ENCODE data around the gene NKX2-4. TPM values are rescaled to one million over a fixed set of nuclear protein-coding genes. Genes with fewer than 3 reads are reported as not detected.

The NKX2-4 gene
- not detected for total RNA-seq

DNA sequence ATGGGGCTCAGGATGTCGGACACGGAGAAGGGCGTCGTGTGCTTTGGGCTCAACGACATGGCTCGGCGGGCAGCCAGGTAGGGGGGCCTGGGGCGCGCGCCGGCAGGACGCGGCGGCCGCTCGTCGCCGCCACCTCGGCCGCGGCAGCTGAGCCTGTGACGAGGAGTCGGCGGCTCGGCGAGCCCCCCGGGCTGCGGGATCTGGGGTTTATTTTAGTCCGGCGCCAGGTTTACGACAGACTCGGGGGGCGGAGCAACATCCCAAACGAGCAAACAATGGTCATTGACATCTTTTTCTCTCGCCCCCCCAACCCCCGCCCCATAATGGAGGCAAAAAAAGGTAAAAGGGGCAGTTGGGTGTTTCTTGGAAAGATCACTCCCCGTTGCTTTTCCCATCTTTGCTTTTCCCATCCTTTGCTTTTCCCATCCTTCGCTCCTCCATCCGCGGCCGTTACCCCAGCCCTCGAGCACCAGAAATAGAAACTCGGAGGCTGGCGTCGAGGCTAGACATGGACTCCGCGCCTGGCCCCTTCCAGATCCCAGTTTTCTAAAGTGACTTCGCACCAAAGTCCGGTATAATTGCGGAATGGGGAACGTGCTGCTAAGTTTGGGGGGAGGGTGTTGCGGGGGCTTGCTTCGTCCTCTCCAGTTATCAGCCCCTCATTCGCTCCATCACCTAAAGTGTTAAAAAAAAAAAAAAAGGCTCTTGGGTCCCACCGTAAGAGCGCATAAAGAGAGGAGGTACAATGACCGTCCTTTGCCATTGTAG lies at the start of gene NKX2-4:
NKX2-4 (minus strand) TSS at position 186 of the 768 bp plus-strand sequence; CDS start at position 59, 127 bp downstream.
- intact Hi-C loops (cut with DNase I) = no loop called here
- H3K27me3 ChIP-seq = peaks cover 23 to 100% (median 45%) of the 10 kb centered on the region in 4 donors
- TF ChIP-seq POLR2A (IDR thresholded peaks at IDR 0.05) = no peak
- TF ChIP-seq, protein P1, sequence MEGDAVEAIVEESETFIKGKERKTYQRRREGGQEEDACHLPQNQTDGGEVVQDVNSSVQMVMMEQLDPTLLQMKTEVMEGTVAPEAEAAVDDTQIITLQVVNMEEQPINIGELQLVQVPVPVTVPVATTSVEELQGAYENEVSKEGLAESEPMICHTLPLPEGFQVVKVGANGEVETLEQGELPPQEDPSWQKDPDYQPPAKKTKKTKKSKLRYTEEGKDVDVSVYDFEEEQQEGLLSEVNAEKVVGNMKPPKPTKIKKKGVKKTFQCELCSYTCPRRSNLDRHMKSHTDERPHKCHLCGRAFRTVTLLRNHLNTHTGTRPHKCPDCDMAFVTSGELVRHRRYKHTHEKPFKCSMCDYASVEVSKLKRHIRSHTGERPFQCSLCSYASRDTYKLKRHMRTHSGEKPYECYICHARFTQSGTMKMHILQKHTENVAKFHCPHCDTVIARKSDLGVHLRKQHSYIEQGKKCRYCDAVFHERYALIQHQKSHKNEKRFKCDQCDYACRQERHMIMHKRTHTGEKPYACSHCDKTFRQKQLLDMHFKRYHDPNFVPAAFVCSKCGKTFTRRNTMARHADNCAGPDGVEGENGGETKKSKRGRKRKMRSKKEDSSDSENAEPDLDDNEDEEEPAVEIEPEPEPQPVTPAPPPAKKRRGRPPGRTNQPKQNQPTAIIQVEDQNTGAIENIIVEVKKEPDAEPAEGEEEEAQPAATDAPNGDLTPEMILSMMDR (IDR thresholded peaks at IDR 0.05) = no peak
- H3K4me1 ChIP-seq = peaks cover 0 to 25% (median 13%) of the 10 kb centered on the region in 3 donors
- H3K36me3 ChIP-seq = no peaks in the 10 kb centered on the region
- 13 to 16% methylated on average over 23 to 35 of the region's 57 CpGs for WGBS, 2 donors
- no peak for DNase-seq
- H3K4me3 ChIP-seq = peak within 1 kb of the TSS in 3 of 4 donors; percentile 11 to 49 (median 36)
- H3K9me3 ChIP-seq = no peaks in the 10 kb centered on the region
- no peak within 1 kb of the TSS for H3K27ac ChIP-seq

DNA sequence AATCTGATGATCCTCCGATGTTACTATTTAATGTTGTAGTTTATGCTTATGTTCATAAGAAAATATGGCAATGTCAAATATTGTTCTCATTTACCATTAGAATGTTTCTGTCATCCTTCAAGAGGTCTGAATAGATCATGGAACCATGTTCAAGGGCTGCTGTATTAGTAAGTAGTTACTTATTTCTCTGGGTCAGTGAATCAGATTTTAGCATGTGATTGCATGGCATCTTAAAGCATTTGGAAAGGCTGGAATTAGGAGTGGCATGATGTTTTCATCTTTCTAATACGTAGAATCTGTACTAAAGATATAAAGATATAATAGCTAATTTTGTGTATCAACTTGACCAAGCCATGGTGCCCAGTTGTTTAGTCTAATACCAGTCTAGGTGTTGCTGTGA lies 40.5 kb upstream of the NKX2-4 start:
- H3K27me3 ChIP-seq = peaks cover 0 to 20% (median 0%) of the 10 kb centered on the region in 4 donors
- 81 to 95% methylated on average over 2 of the region's 2 CpGs for WGBS, 2 donors

DNA sequence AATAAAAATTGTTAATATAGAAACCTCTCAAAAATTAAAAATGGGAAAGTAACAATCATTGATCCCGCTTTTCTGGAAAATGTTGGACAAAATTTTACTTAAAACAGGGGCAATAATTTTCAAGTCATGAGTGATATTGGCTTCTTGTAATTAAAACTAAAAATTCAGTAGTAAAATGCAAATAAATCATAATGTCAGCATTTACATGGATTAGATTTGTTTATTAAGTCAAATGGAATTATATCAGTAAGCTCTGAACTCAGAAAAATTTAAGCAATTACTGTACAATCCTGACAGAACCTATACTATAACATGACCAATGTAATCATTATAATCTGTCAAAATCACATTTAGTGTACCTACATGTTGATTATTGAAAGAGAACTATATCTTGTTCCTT lies 39.9 kb upstream of the NKX2-4 start:
- H3K9me3 ChIP-seq = no peaks in the 10 kb centered on the region
- intact Hi-C loops (cut with DNase I) = no loop called here
- no peak overlapping the region for H3K4me3 ChIP-seq
- WGBS, 2 donors = 85 to 88% methylated on average over 1 of the region's 1 CpG
- DNase-seq = no peak
- TF ChIP-seq, protein P1 (IDR thresholded peaks at IDR 0.05) = no peak
- no peak for TF ChIP-seq POLR2A (IDR thresholded peaks at IDR 0.05)
- H3K36me3 ChIP-seq = no peaks in the 10 kb centered on the region
- no peak overlapping the region for H3K27ac ChIP-seq
- peaks cover 0 to 20% (median 0%) of the 10 kb centered on the region in 4 donors for H3K27me3 ChIP-seq
- no peaks in the 10 kb centered on the region for H3K4me1 ChIP-seq

More for the DNA sequence above, 40.5 kb upstream of the NKX2-4 start:
- no peak for TF ChIP-seq POLR2A (IDR thresholded peaks at IDR 0.05)
- TF ChIP-seq, protein P1 (IDR thresholded peaks at IDR 0.05) = no peak
- no peak for DNase-seq
- Histone ChIP-seq H3K4me3 (no peak overlapping the region), H3K9me3 (no peaks in the 10 kb centered on the region), H3K27ac (no peak overlapping the region), H3K36me3 (no peaks in the 10 kb centered on the region), H3K4me1 (no peaks in the 10 kb centered on the region)
- intact Hi-C loops (cut with DNase I) = no loop called here

DNA sequence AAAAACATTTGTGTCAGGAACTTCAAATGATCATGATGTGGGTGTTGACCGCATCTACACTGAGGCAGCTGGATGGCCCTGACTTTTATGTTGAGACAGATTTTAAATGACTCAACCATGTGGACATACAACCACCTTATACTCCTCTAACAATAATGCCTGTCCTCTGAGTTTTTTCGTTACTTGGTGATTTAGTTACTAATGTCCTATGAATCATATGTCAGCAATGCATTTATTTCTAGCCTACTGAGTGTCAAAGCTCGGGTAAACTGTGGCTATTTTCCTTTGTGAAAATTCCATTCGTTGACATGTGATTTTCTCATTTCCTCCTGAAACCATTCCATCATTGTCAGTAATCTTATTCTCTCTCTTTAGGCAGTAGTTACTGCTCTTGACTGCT lies 38.9 kb upstream of the NKX2-4 start:
- no peaks in the 10 kb centered on the region for H3K4me1 ChIP-seq
- no peak for TF ChIP-seq POLR2A (IDR thresholded peaks at IDR 0.05)
- TF ChIP-seq, protein P1 (IDR thresholded peaks at IDR 0.05) = no peak
- H3K27me3 ChIP-seq = peaks cover 0 to 20% (median 0%) of the 10 kb centered on the region in 4 donors
- DNase-seq = no peak
- H3K36me3 ChIP-seq = no peaks in the 10 kb centered on the region
- H3K27ac ChIP-seq = no peak overlapping the region
- no peak overlapping the region for H3K4me3 ChIP-seq
- H3K9me3 ChIP-seq = no peaks in the 10 kb centered on the region
- whole genome bisulfite sequencing, 2 donors = 37 to 39% methylated on average over 4 of the region's 4 CpGs
- intact Hi-C loops (cut with DNase I) = no loop called here

DNA sequence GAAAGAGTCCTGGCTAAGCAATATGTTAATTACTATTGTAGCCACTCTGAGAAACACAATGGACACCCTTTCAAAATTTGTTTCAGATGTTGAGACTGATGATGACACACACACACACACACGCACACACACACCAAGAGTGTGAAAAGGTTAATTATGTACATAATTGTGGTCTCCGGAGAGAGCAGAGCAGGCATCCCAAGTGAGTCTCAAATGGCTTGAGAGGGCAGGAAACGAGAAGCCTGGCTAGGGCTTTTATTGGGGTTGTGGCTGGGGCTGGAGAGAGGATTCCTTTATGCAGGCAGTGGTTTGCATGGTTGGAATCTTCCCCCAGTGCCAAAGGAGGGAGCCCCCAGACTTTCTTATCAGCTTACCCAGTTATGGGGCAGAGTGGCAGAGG lies 38.2 kb upstream of the NKX2-4 start:
- H3K36me3 ChIP-seq = no peaks in the 10 kb centered on the region
- no peaks in the 10 kb centered on the region for H3K9me3 ChIP-seq
- no peak for DNase-seq
- intact Hi-C loops (cut with DNase I) = no loop called here
- no peak overlapping the region for H3K4me3 ChIP-seq
- 38 to 42% methylated on average over 3 of the region's 3 CpGs for WGBS, 2 donors
- H3K27me3 ChIP-seq = peaks cover 0 to 20% (median 0%) of the 10 kb centered on the region in 4 donors
- TF ChIP-seq POLR2A (IDR thresholded peaks at IDR 0.05) = no peak
- TF ChIP-seq, protein P1 (IDR thresholded peaks at IDR 0.05) = no peak
- no peaks in the 10 kb centered on the region for H3K4me1 ChIP-seq
- no peak overlapping the region for H3K27ac ChIP-seq
